B cell (primary cell): Measurements from ENCODE around the gene OFD1. TPM values are rescaled to one million over a fixed set of nuclear protein-coding genes. Genes with fewer than 3 reads are reported as not detected.

Source experiments
- ATAC-seq: fragments of 200-7000 bp; cut with Tn5 transposase; one replicate; pipeline ENCODE4 v1.10.0; 2021; ENCODE audit warnings: low read depth, mild to moderate bottlenecking, moderate number of reproducible peaks, moderate library complexity
- CTCF ChIA-PET: fragments of 350-600 bp; sonication (Branson Sonifier 250); formaldehyde crosslinking; loops from one replicate; lab custom pipeline; 2021; ENCODE audit warnings: antibody characterized with exemption, inconsistent platforms; lab: Charles Lee
- POLR2A ChIA-PET: fragments of 350-600 bp; sonication (Branson Sonifier 250); formaldehyde crosslinking; loops from one replicate; lab custom pipeline; 2021; ENCODE audit warnings: antibody characterized with exemption; lab: Charles Lee
- DNase-seq: peaks from one replicate; pipeline ENCODE4 v3.0.0; 2013
- H2AFZ ChIP-seq: 2 replicates; pipeline ENCODE4 v1.6.1; 2012; ENCODE audit warnings: mild to moderate bottlenecking, low read depth, low read length; ENCODE audit not compliant: insufficient read depth, poor library complexity, severe bottlenecking
- H3K27ac ChIP-seq, 2 donors: 1 replicate in 1 of 2; 2 replicates in 1 of 2; pipeline ENCODE4 v1.5.1; 2012 to 2013; ENCODE audit warnings: low read length in 2 of 2, mild to moderate bottlenecking in 2 of 2, moderate library complexity in 1 of 2
- H3K27me3 ChIP-seq, 4 experiments: fragments of 200-600 bp in 1 of 4; sonication (generic) in 1 of 4; replicated peaks in 1 of 4; 1 replicate in 2 of 4; 2 replicates in 2 of 4; pipeline versions ENCODE4 v1.6.1 to v1.7.0; 2013 to 2016; ENCODE audit warnings: low read length in 3 of 4, mild to moderate bottlenecking in 2 of 4, mixed read lengths in 1 of 4, moderate library complexity in 1 of 4; ENCODE audit not compliant: insufficient read depth in 4 of 4, control insufficient read depth in 3 of 4; ENCODE audit errors: control extremely low read depth in 1 of 4
- H3K36me3 ChIP-seq, 2 experiments: replicated peaks in 1 of 2; 1 replicate in 1 of 2; 2 replicates in 1 of 2; pipeline versions ENCODE4 v1.6.1 to v1.7.1; 2013; ENCODE audit warnings: low read length in 1 of 2; ENCODE audit not compliant: insufficient read depth in 2 of 2, control insufficient read depth in 1 of 2; ENCODE audit errors: control extremely low read depth in 1 of 2, extremely low read depth in 1 of 2
- H3K4me1 ChIP-seq, 2 donors: fragments of 200-600 bp in 1 of 2; sonication (generic) in 1 of 2; 1 replicate in 1 of 2; 2 replicates in 1 of 2; pipeline versions ENCODE4 v1.5.1 to v1.6.1; 2013 to 2017; ENCODE audit warnings: low read length in 2 of 2; ENCODE audit not compliant: control insufficient read depth in 2 of 2, insufficient read depth in 2 of 2
- H3K4me2 ChIP-seq: replicated peaks from 2 replicates; pipeline ENCODE3; 2012; ENCODE audit warnings: mild to moderate bottlenecking, low read depth, low read length; ENCODE audit not compliant: poor library complexity, severe bottlenecking
- H3K4me3 ChIP-seq, 5 experiments: fragments of 200-600 bp in 1 of 5; sonication (generic) in 1 of 5; 1 replicate in 3 of 5; 2 replicates in 2 of 5; pipeline versions ENCODE4 v1.5.1 to v1.7.0; 2011 to 2016; ENCODE audit warnings: low read length in 4 of 5, mild to moderate bottlenecking in 4 of 5, low read depth in 2 of 5, control low read depth in 1 of 5, moderate library complexity in 1 of 5; ENCODE audit not compliant: insufficient read depth in 1 of 5; ENCODE audit errors: control extremely low read depth in 1 of 5, extremely low read depth in 1 of 5
- H3K79me2 ChIP-seq: fragments of 200-600 bp; sonication (generic); one replicate; pipeline ENCODE4 v1.6.0; 2016; ENCODE audit warnings: low read length; ENCODE audit not compliant: control insufficient read depth, insufficient read depth
- H3K9ac ChIP-seq: fragments of 200-600 bp; sonication (generic); 2 replicates; pipeline ENCODE4 v1.6.1; 2017; ENCODE audit warnings: mild to moderate bottlenecking, low read length, moderate library complexity
- H3K9me3 ChIP-seq, 3 donors: one replicate each; pipeline versions ENCODE4 v1.6.1 to v1.7.1; 2013; ENCODE audit warnings: low read length in 2 of 3; ENCODE audit not compliant: control insufficient read depth in 2 of 3, insufficient read depth in 1 of 3; ENCODE audit errors: control extremely low read depth in 1 of 3
- H4K20me1 ChIP-seq: 2 replicates; pipeline ENCODE4 v1.6.0; 2012; ENCODE audit warnings: mild to moderate bottlenecking, low read length; ENCODE audit not compliant: insufficient read depth, control insufficient read depth, poor library complexity, severe bottlenecking
- H3K27ac Mint-ChIP-seq: one replicate; pipeline ENCODE4 v1.8.0; 2021; ENCODE audit warnings: mixed read lengths
- H3K27me3 Mint-ChIP-seq: one replicate; pipeline ENCODE4 v1.8.0; 2021; ENCODE audit warnings: mixed read lengths
- H3K4me1 Mint-ChIP-seq: one replicate; pipeline ENCODE4 v1.8.0; 2021; ENCODE audit warnings: mixed read lengths
- H3K4me3 Mint-ChIP-seq: one replicate; pipeline ENCODE4 v1.8.0; 2021; ENCODE audit warnings: mixed read lengths
- H3K9me3 Mint-ChIP-seq: one replicate; pipeline ENCODE4 v1.8.0; 2022; ENCODE audit warnings: mixed read lengths; ENCODE audit not compliant: insufficient read depth
- CTCF ChIP-seq: fragments of 200-600 bp; IDR thresholded peaks from one replicate; pipeline ENCODE4 v1.8.0; 2022; ENCODE audit warnings: antibody characterized with exemption, mild to moderate bottlenecking
- EZH2 ChIP-seq: IDR thresholded peaks from 2 replicates; pipeline ENCODE4 v1.6.1; 2012; ENCODE audit warnings: borderline replicate concordance, low read depth, mild to moderate bottlenecking, moderate library complexity, low read length; ENCODE audit not compliant: insufficient read depth, poor library complexity, severe bottlenecking
- WGBS: methylation state at CpG from one replicate; pipeline ENCODE4 v1.1.5; 2013; ENCODE audit warnings: missing lambda C conversion rate; ENCODE audit not compliant: insufficient coverage; 5-methylcytosine and 5-hydroxymethylcytosine counted together
- intact Hi-C: fragments of 100-400 bp; cut with micrococcal nuclease; formaldehyde crosslinking; loops from one replicate; pipeline ENCODE4 v1.10.0; 2022
- polyA plus RNA-seq: library from polyadenylated mRNA; depleted of rRNA; stranded (reverse); fragments of >200 nt; gene quantifications from 2 replicates; pipeline ENCODE4 v1.2.3, GENCODE V29; 2012
- total RNA-seq, 2 donors: library from RNA; stranded (reverse); fragments of 120-200 nt in 1 of 2; gene quantifications; 1 replicate in 1 of 2; 2 replicates in 1 of 2; pipeline versions ENCODE4 v1.2.3 to v1.2.4, GENCODE V29; 2013 to 2022

OFD1 gene
- total and polyA plus RNA-seq, 2 donors (not counting 1 experiment from before 2014, with no cell fraction given), result 40.6 to 84.9 TPM

- no peaks in the 10 kb centered on the region for H3K9me3 Mint-ChIP-seq
- no peak overlapping the region for H3K4me3 ChIP-seq
Measured at GRCh38 chrX:13780868-13781427, 46.4 kb downstream of the OFD1 start.

GRCh38 chrX:13786048-13786447 is 51.5 kb downstream of the OFD1 start:
- Mint-ChIP-seq H3K4me3 (no peak overlapping the region), H3K27ac (no peak overlapping the region), H3K4me1 (no peaks in the 10 kb centered on the region), H3K9me3 (no peaks in the 10 kb centered on the region), H3K27me3 (no peaks in the 10 kb centered on the region)
- no peak overlapping the region for H3K4me2 ChIP-seq
- WGBS, result 80% methylated on average over 1 of the region's 8 CpGs
- intact Hi-C loops, result no loop called here
- no peaks in the 10 kb centered on the region for H3K9me3 ChIP-seq
- ATAC-seq (no peak), DNase-seq (no peak)
- H3K79me2 ChIP-seq, result no peaks in the 10 kb centered on the region
- TF ChIP-seq EZH2 (no peak), CTCF (no peak)
- POLR2A ChIA-PET, result no interaction called here
- CTCF ChIA-PET, result no interaction called here
- H2AFZ ChIP-seq, result no peak overlapping the region
- H3K4me1 ChIP-seq, result no peaks in the 10 kb centered on the region
- H3K27me3 ChIP-seq, result no peaks in the 10 kb centered on the region
- no peaks in the 10 kb centered on the region for H3K36me3 ChIP-seq
- H3K9ac ChIP-seq, result no peak overlapping the region
- H3K27ac ChIP-seq, result no peak overlapping the region
- H3K4me3 ChIP-seq, result no peak overlapping the region
- no peaks in the 10 kb centered on the region for H4K20me1 ChIP-seq

More at GRCh38 chrX:13780868-13781427, 46.4 kb downstream of the OFD1 start:
- ChIA-PET CTCF (interaction anchor here (1.2 kb wide), 1 partner anchor 105 kb away, joined by 3 read pairs; no protein-coding TSS in a partner anchor), POLR2A (no interaction called here)
- Mint-ChIP-seq H3K27me3 (no peaks in the 10 kb centered on the region), H3K27ac (no peak overlapping the region), H3K4me3 (no peak overlapping the region), H3K4me1 (no peaks in the 10 kb centered on the region)
- Histone ChIP-seq H3K4me1 (no peaks in the 10 kb centered on the region), H3K9me3 (no peaks in the 10 kb centered on the region), H2AFZ (no peak overlapping the region), H3K36me3 (peaks cover 0 to 3% of the 10 kb centered on the region in 2 experiments), H3K9ac (no peak overlapping the region), H3K4me2 (no peak overlapping the region), H3K27ac (no peak overlapping the region), H4K20me1 (no peaks in the 10 kb centered on the region), H3K27me3 (no peaks in the 10 kb centered on the region), H3K79me2 (no peaks in the 10 kb centered on the region)
- TF ChIP-seq EZH2 (no peak), CTCF (no peak)
- 87% methylated on average over 6 of the region's 7 CpGs for WGBS
- intact Hi-C loops, result no loop called here
- no peak for DNase-seq
- no peak for ATAC-seq
